Measurements from ENCODE around the gene THSD7A.

DNA sequence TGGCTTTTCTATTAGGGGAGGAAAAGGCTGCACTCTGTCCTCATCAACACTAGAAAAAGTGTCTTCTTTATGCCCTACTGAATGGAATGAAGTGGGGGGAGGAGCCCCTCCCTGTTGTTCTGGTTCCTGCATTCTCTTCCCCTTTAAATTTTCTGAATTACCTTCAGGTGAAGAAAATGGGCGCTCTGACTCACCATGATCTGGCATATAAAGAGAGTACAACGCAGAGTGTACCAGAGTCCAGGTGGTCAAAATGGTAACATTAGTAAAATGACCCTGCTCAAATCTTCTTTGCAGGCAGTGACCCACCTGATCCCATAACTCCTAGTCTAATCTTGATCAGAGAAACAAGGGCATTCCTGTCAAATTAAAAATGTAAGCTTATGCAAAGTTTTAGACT, 80.7 kb downstream of the THSD7A start:
- TF ChIP-seq, protein P1, sequence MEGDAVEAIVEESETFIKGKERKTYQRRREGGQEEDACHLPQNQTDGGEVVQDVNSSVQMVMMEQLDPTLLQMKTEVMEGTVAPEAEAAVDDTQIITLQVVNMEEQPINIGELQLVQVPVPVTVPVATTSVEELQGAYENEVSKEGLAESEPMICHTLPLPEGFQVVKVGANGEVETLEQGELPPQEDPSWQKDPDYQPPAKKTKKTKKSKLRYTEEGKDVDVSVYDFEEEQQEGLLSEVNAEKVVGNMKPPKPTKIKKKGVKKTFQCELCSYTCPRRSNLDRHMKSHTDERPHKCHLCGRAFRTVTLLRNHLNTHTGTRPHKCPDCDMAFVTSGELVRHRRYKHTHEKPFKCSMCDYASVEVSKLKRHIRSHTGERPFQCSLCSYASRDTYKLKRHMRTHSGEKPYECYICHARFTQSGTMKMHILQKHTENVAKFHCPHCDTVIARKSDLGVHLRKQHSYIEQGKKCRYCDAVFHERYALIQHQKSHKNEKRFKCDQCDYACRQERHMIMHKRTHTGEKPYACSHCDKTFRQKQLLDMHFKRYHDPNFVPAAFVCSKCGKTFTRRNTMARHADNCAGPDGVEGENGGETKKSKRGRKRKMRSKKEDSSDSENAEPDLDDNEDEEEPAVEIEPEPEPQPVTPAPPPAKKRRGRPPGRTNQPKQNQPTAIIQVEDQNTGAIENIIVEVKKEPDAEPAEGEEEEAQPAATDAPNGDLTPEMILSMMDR (IDR thresholded peaks at IDR 0.05), result no peak
- TF ChIP-seq POLR2A (IDR thresholded peaks at IDR 0.05), result no peak
